GM12891 (cell line): ENCODE measurements around the gene STEAP2.

Source experiments
- POLR2A ChIP-seq: IDR thresholded peaks from 2 replicates; pipeline ENCODE4 v1.6.1; 2011; ENCODE audit warnings: low read depth, low read length, control low read depth
- POLR2AphosphoS5 ChIP-seq: IDR thresholded peaks from 2 replicates; pipeline ENCODE4 v1.6.1; 2011; ENCODE audit warnings: low read depth, low read length, control low read depth
- TAF1 ChIP-seq: IDR thresholded peaks from 2 replicates; pipeline ENCODE4 v1.6.1; 2011; ENCODE audit warnings: low read depth, low read length, control low read depth

DNA sequence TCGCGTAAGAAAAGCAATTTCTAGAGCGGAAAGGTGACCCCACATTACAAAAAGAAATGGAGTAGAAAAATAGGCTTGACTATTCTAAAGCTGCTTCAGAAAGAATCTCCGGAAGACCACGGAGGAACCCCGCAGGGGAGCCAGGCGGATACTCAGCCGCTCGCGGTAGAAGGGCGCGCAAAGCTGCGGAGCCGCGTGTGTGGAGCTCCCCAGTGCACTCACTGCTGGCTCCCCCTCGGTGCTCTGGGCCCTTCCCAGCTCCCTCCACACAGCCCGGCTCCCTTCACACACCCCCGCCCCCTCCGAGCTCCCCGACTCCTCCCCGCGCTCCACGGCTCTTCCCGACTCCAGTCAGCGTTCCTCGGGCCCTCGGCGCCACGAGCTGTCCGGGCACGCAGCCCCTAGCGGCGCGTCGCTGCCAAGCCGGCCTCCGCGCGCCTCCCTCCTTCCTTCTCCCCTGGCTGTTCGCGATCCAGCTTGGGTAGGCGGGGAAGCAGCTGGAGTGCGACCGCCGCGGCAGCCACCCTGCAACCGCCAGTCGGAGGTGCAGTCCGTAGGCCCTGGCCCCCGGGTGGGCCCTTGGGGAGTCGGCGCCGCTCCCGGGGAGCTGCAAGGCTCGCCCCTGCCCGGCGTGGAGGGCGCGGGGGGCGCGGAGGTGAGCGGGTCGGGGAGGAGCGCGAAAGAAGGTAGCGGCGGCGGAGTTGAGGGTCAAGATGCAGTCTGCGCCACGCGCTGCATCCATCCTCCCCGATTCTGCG, at the start of gene STEAP2:
- TF ChIP-seq POLR2AphosphoS5: no peak
- no peak for TF ChIP-seq POLR2A
- no peak for TF ChIP-seq TAF1
